Gastroesophageal sphincter (tissue), 4 donors: ENCODE data around the gene PCGF3. TPM values are rescaled to one million over a fixed set of nuclear protein-coding genes. Genes with fewer than 3 reads are reported as not detected.
A peak's percentile ranks its signal among the peaks of the same experiment; 100 is the strongest.

Experiments
- ATAC-seq: fragments of 150-250 bp; one replicate; pipeline ENCODE4 v1.9.1; 2016; ENCODE audit warnings: mild to moderate bottlenecking, moderate library complexity
- H3K27ac ChIP-seq, 4 donors: fragments of 200-600 bp; sonication (generic) in 3 of 4; 1 replicate in 3 of 4; 2 replicates in 1 of 4; pipeline ENCODE4 v1.5.1; 2016 to 2019
- H3K27me3 ChIP-seq: fragments of 200-600 bp; sonication (generic); one replicate; pipeline ENCODE4 v1.5.1; 2019
- H3K36me3 ChIP-seq, 2 donors: fragments of 200-600 bp; sonication (generic); one replicate each; pipeline ENCODE4 v1.5.1; 2019; ENCODE audit warnings: control low read depth in 1 of 2
- H3K4me1 ChIP-seq, 3 donors: fragments of 200-600 bp; sonication (generic); 1 replicate in 2 of 3; 2 replicates in 1 of 3; pipeline ENCODE4 v1.5.1; 2016 to 2019; ENCODE audit warnings: control low read depth in 2 of 3
- H3K4me3 ChIP-seq, 2 donors: fragments of 200-600 bp; sonication (generic); one replicate each; pipeline ENCODE4 v1.5.1; 2019; ENCODE audit warnings: mild to moderate bottlenecking in 1 of 2, moderate library complexity in 1 of 2
- H3K9me3 ChIP-seq, 3 donors: fragments of 200-600 bp; sonication (generic); one replicate each; pipeline ENCODE4 v1.5.1; 2017 to 2019; ENCODE audit warnings: control low read depth in 2 of 3
- CTCF ChIP-seq, 4 experiments: fragments of 200-600 bp in 2 of 4; fragments of 450-650 bp in 2 of 4; sonication (generic) in 1 of 4; IDR thresholded peaks; one replicate each; pipeline ENCODE4 v1.5.1; 2017 to 2019; ENCODE audit warnings: antibody characterized with exemption in 4 of 4, mild to moderate bottlenecking in 2 of 4, moderate library complexity in 2 of 4
- EP300 ChIP-seq: sonication (generic); formaldehyde crosslinking; IDR thresholded peaks from one replicate; pipeline ENCODE4 v1.6.1; 2017; ENCODE audit warnings: antibody characterized with exemption, mild to moderate bottlenecking
- POLR2A ChIP-seq, 2 donors: fragments of 450-650 bp; IDR thresholded peaks; one replicate each; pipeline ENCODE4 v1.6.1; 2017; ENCODE audit warnings: antibody characterized with exemption in 2 of 2, mild to moderate bottlenecking in 2 of 2, moderate library complexity in 1 of 2
- POLR2AphosphoS5 ChIP-seq: sonication (generic); formaldehyde crosslinking; IDR thresholded peaks from one replicate; pipeline ENCODE4 v1.6.1; 2017; ENCODE audit warnings: antibody characterized with exemption
- WGBS, 2 donors: methylation state at CpG; one replicate each; pipeline ENCODE4 v1.1.5; 2018; ENCODE audit warnings: low coverage in 1 of 2; 5-methylcytosine and 5-hydroxymethylcytosine counted together
- total RNA-seq, 4 donors: library from RNA; depleted of rRNA; stranded (reverse); fragments of >200 nt; gene quantifications; one replicate each; pipeline ENCODE4 v1.1.0, GENCODE V29; 2016

Gene PCGF3
- total RNA-seq, 4 donors from 2014 or later, result 24.4 to 46.5 (median 40.7) TPM

DNA sequence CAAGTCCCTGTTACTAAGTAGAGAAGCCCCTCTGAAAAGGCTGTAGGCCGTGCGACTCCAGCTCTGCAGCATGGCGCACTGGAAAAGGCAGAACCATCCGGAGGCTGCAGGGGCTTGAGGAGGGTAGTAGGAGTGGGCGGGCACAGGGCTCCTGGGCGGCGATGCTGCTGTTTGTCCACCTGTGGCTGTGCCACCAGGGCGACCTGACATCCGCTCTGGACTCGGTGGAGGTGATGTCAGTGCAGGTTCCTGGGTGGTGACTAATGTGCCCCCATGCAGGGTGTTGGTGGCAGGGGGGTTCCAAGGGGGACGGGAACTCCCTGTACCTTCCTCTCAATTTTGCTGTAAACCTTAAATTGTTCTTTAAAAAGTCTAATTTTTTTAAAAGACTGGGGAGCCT lies 58.3 kb downstream of the PCGF3 start:
- no peak for TF ChIP-seq POLR2A (IDR thresholded peaks at IDR 0.05)
- TF ChIP-seq CTCF (IDR thresholded peaks at IDR 0.05), result no peak
- TF ChIP-seq EP300, result no peak
- no peak for TF ChIP-seq POLR2AphosphoS5
- ATAC-seq, result no peak
- Histone ChIP-seq H3K4me1 (peaks cover 0 to 11% (median 0%) of the 10 kb centered on the region in 3 donors), H3K27ac (no peak overlapping the region), H3K9me3 (peaks cover 0 to 13% (median 0%) of the 10 kb centered on the region in 3 donors), H3K4me3 (no peak overlapping the region), H3K36me3 (peaks cover 0 to 88% of the 10 kb centered on the region in 2 donors), H3K27me3 (no peaks in the 10 kb centered on the region)
- 87 to 100% methylated on average over 3 of the region's 11 CpGs for WGBS, 2 donors

- no peak for ATAC-seq
- H3K36me3 ChIP-seq, result peaks cover 0 to 94% of the 10 kb centered on the region in 2 donors
- no peak overlapping the region for H3K27ac ChIP-seq
- 89% methylated on average over 3 of the region's 16 CpGs; no CpG with 5 or more reads in 1 of the 2 donors for WGBS, 2 donors
- no peaks in the 10 kb centered on the region for H3K27me3 ChIP-seq
- H3K4me1 ChIP-seq, result peaks cover 0 to 14% (median 0%) of the 10 kb centered on the region in 3 donors
- TF ChIP-seq CTCF (IDR thresholded peaks at IDR 0.05) (no peak), EP300 (no peak), POLR2AphosphoS5 (no peak), POLR2A (IDR thresholded peaks at IDR 0.05) (no peak)
- H3K4me3 ChIP-seq, result no peak overlapping the region
- H3K9me3 ChIP-seq, result peaks cover 0 to 13% (median 0%) of the 10 kb centered on the region in 3 donors
These were observed 59.0 kb downstream of the PCGF3 start for GRCh38 chr4:764405-765169.

GRCh38 chr4:766152-766515 lies 60.5 kb downstream of the PCGF3 start:
- no peak for ATAC-seq
- TF ChIP-seq CTCF (IDR thresholded peaks at IDR 0.05) (no peak), POLR2AphosphoS5 (no peak), POLR2A (IDR thresholded peaks at IDR 0.05) (no peak), EP300 (no peak)
- H3K27ac ChIP-seq, result no peak overlapping the region
- peaks cover 0 to 94% of the 10 kb centered on the region in 2 donors for H3K36me3 ChIP-seq
- H3K4me1 ChIP-seq, result peaks cover 0 to 21% (median 0%) of the 10 kb centered on the region in 3 donors
- H3K27me3 ChIP-seq, result no peaks in the 10 kb centered on the region
- H3K9me3 ChIP-seq, result peaks cover 0 to 13% (median 0%) of the 10 kb centered on the region in 3 donors
- 74% methylated on average over 6 of the region's 7 CpGs; no CpG with 5 or more reads in 1 of the 2 donors for WGBS, 2 donors
- no peak overlapping the region for H3K4me3 ChIP-seq

DNA sequence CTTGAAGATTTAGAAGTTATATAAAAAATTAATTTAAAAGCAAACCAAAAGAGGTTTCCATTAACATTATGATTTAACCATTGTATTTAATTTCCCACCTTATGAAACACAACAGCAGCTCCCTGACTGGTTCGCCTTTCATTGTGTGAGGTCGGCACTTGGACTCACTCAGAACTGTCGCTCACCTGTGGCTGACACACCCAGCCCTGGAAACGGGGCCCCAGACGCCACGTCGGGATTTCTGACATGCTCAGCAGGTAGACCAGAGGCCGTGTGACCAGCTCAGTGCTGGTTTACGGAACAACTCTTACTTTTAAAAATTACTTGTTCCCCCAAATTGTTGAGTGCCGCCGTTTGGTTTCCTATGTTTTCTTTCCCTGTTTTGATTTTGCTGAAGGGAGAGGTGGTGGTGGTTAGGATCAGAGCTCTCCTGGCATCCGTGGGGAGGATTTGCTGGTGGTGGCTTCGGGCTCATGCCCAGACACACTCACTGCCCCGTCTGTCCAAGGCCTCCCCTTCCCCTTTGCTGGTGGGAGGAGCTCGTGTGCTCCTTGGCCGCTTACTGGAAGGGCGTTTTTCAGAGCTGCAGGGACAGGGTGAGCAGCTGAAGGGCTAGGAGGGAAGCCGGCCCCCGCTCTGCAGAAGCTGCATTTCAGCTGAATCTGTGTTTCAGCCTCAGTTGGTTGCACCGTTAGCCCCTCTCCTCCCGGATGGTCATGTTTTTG lies 61.1 kb downstream of the PCGF3 start:
- no peak for ATAC-seq
- Histone ChIP-seq H3K9me3 (peaks cover 0 to 13% (median 0%) of the 10 kb centered on the region in 3 donors), H3K36me3 (peaks cover 0 to 91% of the 10 kb centered on the region in 2 donors), H3K27ac (peak overlapping the region in 1 of 4 donors; percentile 13), H3K4me1 (peaks cover 0 to 25% (median 0%) of the 10 kb centered on the region in 3 donors), H3K4me3 (no peak overlapping the region), H3K27me3 (no peaks in the 10 kb centered on the region)
- WGBS, 2 donors, result 78 to 85% methylated on average over 13 to 17 of the region's 21 CpGs
- no peak for TF ChIP-seq EP300

GRCh38 chr4:768076-768475 lies 62.4 kb downstream of the PCGF3 start:
- Histone ChIP-seq H3K4me1 (peaks cover 0 to 39% (median 7%) of the 10 kb centered on the region in 3 donors), H3K4me3 (no peak overlapping the region), H3K27ac (no peak overlapping the region), H3K27me3 (no peaks in the 10 kb centered on the region), H3K9me3 (peaks cover 0 to 5% (median 0%) of the 10 kb centered on the region in 3 donors), H3K36me3 (peaks cover 0 to 86% of the 10 kb centered on the region in 2 donors)
- no peak for ATAC-seq
- TF ChIP-seq EP300 (no peak), CTCF (IDR thresholded peaks at IDR 0.05) (no peak), POLR2AphosphoS5 (no peak), POLR2A (IDR thresholded peaks at IDR 0.05) (no peak)
- 91 to 96% methylated on average over 14 to 15 of the region's 15 CpGs for WGBS, 2 donors
